PC-3 (cell line): Measurements from ENCODE around the gene SLC2A9.

Experiments
- CTCF ChIP-seq: fragments of 300-600 bp; sonication (generic); conservative IDR thresholded peaks from 2 replicates; pipeline ENCODE4 v1.5.1; 2017; ENCODE audit warnings: antibody characterized with exemption, low read depth, mild to moderate bottlenecking, low read length
- EZH2 ChIP-seq: fragments of 300-600 bp; sonication (generic); IDR thresholded peaks from one replicate; pipeline ENCODE4 v1.6.1; 2017; ENCODE audit warnings: antibody characterized with exemption, mild to moderate bottlenecking, low read length; ENCODE audit not compliant: unreplicated experiment
- EZH2phosphoT487 ChIP-seq: fragments of 300-600 bp; sonication (generic); IDR thresholded peaks from 2 replicates; pipeline ENCODE4 v1.6.1; 2018; ENCODE audit warnings: mild to moderate bottlenecking, antibody characterized with exemption, low read length, borderline replicate concordance

DNA sequence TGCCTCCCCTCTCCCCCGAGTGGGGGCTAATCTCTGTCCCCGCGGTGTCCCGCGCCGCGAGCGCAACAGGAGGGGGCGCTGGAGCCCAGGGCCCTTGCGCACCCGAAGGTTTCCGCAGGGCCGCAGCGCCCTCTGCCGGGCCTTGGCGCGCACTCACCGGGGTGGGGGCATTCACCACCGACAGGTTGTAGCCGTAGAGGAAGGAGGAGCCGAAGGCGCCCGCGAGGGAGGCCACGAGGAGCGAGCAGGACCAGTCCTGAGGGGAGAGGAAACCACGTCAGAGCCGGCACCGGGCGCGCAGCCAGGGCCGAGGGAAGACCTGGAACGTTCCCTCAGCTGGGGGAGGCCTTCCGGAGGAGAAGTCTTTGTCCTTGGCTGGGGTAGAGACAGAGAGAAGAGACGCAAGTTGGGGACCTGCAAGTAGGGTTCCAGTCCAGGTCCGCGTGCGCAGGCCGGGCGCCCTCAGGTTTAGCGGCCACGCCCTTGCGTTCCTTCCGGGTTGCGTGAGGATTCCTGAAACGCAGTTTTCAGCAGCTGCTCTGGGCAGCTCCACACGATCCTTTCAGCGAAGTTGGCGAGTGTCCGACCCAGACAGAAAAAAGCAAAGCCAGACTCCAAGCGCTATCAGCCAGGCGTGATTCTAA is 2.4 kb downstream of the SLC2A9 start:
- TF ChIP-seq EZH2 (no peak), CTCF (peak; percentile 94), EZH2phosphoT487 (no peak)
